ENCODE measurements around the gene VAC14. TPM values are rescaled to one million over a fixed set of nuclear protein-coding genes. Genes with fewer than 3 reads are reported as not detected.
A peak's percentile ranks its signal among the peaks of the same experiment; 100 is the strongest.
"Not testable (repeated sequence)": the region's sequence is repeated elsewhere in the genome, so short reads cannot be mapped to it uniquely, and the experiment has no call there.

Gene VAC14
- total RNA-seq, 1 donor from 2014 or later: 11.3 TPM

GRCh38 chr16:70647441-70648359 is 153.3 kb downstream of the VAC14 start:
- DNase-seq (ENCODE audit: low spot score): no peak

- DNase-seq (ENCODE audit: low spot score): no peak
Observed at GRCh38 chr16:70646260-70647241, 154.4 kb downstream of the VAC14 start, which contains the start of gene IL34. Gene IL34 (plus strand): TSS chr16:70646559. CDS start chr16:70646948, 389 bp downstream.

DNA sequence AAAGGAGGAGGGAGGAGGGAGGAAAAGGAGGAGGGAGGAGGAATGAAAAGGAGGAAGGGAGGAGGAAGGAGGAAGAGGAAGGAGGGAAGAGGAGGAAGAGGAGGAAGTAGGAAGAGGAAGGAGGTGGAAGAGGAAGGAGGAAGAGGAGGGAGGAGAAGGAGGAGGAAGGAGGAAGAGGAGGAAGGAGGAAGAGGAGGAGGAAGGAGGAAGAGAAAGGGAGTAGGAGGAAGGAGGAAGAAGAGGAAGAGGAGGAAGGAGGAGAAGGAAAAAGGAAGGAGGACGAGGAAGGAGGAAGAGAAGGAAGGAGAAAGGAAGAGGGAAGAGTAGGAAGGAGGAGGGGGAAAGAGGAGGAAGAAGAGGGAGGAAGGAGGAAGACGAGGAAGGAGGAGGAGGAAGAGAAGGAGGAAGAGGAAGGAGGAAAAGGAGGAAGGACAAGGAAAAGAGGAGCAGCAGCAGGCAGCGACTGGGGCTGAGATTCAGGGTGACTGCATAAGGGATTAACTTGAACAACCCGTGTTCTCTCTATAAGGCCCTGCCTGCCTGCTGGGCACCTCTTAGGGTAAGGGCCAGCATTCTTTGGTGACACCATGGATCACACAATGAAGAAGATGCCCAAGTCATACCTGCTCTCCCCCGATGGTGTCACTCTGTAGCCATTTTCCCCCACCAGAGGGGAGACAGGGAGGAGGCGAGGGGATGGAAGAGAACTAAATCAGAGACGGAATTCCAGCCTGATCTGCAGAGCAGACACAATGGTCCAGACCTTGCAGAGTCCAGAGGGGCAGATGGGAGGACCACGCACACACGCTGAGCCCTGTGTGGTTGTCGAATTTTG is 156.0 kb downstream of the VAC14 start:
- no peak for DNase-seq (ENCODE audit: low spot score)

GRCh38 chr16:70643264-70643663 is 157.7 kb downstream of the VAC14 start:
- DNase-seq (ENCODE audit: low spot score): not testable (repeated sequence)

DNA sequence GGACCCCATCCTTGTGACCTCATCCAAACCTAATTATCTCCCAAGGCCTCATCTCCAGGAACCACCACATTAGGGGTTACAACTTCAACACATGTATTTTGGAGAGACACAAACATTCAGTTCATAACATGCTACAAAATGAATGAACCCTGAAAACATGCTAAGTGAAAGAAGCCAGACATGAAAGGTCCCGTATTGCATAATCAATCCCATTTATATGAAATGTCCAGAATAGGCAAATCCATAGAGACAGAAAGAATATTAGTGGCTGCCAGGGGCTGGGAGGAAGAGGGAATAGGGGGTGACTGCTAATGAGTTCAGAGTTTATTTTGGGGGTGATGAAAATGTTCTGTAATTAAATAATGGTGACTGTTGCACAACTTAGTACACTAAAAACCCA is 158.3 kb downstream of the VAC14 start:
- DNase-seq (ENCODE audit: low spot score): no peak

DNA sequence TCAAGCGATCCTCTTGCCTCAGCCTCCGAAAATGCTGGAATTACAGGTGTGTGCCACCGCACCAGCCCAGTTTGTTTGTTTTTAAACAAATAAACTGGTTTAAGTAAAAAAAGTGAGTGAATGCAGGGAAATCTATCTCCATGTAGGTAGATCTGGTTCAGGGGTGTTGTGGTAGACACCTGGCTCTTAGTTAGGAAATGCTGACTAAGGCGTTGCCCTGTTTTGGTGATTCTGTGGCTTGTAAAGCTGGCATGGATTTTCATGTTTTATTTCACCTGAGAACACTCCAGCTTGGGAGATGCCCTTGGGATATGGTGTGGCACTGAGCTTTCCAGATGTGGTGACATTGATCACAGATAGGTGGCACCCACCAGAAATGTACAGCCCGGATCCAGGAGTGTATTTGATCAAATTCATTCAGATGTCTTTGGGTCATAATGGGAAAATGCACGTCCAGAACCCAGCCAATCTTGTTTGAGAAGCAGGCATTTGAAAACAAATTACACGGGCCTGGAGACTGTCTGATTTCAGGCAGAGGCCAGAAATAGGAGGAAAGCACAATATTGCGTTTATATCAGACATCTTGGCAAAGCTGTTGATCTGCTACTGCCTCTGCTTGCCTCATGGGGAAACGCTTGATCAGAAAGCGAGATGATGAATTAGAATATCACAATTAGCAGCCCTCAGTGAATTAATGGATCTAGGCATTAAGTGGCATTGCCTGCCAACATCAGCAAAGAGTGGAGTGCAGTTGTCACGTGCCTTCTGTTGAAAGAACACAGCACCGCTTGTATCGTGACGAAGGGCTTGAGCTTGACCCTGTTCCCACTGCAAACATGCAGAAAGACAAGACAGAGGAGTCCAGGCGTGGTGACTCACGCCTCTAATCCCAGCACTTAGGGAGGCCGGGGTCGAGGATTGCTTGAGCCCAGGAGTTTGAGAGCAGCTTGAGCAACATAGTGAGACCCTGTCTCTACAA is 161.9 kb downstream of the VAC14 start:
- peak; percentile 92 for DNase-seq (ENCODE audit: low spot score)

Other genes starting within 250 kb of the VAC14 start
- 22.6 TPM for gene IL34, start 154.6 kb downstream of the VAC14 start, total RNA-seq (ENCODE audit: insufficient read depth, low replicate concordance)
- gene MTSS2, start 115.1 kb downstream of the VAC14 start, total RNA-seq (ENCODE audit: insufficient read depth, low replicate concordance): 32.5 TPM

All from umbilical cord (tissue), 2 donors.